Activated B cell treated with CpG ODN at 0.5 μM for 24 hours (primary cell): ENCODE measurements around the gene OBSL1. TPM values are rescaled to one million over a fixed set of nuclear protein-coding genes. Genes with fewer than 3 reads are reported as not detected.

Experiments
- total RNA-seq: library from RNA; stranded (reverse); gene quantifications from 2 replicates; pipeline ENCODE4 v1.2.3, GENCODE V29; 2022

Gene OBSL1
- total RNA-seq, 1 donor from 2014 or later = not detected

Other genes with a start within 250 kb of the OBSL1 start
- not detected in 2 replicates for gene RESP18, start 238.8 kb downstream of the OBSL1 start, total RNA-seq
- 89.0 and 93.4 TPM in 2 replicates for gene DNPEP, start 183.6 kb downstream of the OBSL1 start, total RNA-seq
- not detected in 2 replicates for gene DES, start 153.2 kb downstream of the OBSL1 start, total RNA-seq
- gene SPEG, start 136.7 kb downstream of the OBSL1 start, total RNA-seq = 0.09 and 0.42 TPM in 2 replicates
- 32.9 and 33.0 TPM in 2 replicates for gene GMPPA, start 72.6 kb downstream of the OBSL1 start, total RNA-seq
- 0.15 TPM in 1 of 2 replicates, not detected in the other for gene ASIC4, start 57.1 kb downstream of the OBSL1 start, total RNA-seq
- 4.1 and 4.7 TPM in 2 replicates for gene CHPF, start 27.7 kb downstream of the OBSL1 start, total RNA-seq
- gene TMEM198, start 27.5 kb downstream of the OBSL1 start, total RNA-seq = 0.86 and 1.2 TPM in 2 replicates
- not detected in 2 replicates for gene INHA, start 771 bp upstream of the OBSL1 start, total RNA-seq
- 43.3 and 53.6 TPM in 2 replicates for gene STK11IP, start 26.3 kb upstream of the OBSL1 start, total RNA-seq
- not detected in 2 replicates for gene SLC4A3, start 56.1 kb upstream of the OBSL1 start, total RNA-seq